SK-N-SH treated with all-trans-retinoic acid at 6 μM for 48 hours (cell line): Measurements from ENCODE around the gene SLC8A3.
"Not testable (repeated sequence)": the region's sequence is repeated elsewhere in the genome, so short reads cannot be mapped to it uniquely, and the experiment has no call there.

Source experiments
- ATAC-seq: fragments of 200-7000 bp; cut with Tn5 transposase; 3 replicates; pipeline ENCODE4 v1.9.1; 2020; ENCODE audit warnings: mild to moderate bottlenecking, moderate library complexity
- BACH2 ChIP-seq: fragments of 250-450 bp; sonication (Bioruptor Pico); IDR thresholded peaks from 2 replicates; pipeline ENCODE4 v1.9.0; 2021; ENCODE audit warnings: mild to moderate bottlenecking, borderline replicate concordance
- CSDC2 ChIP-seq: fragments of 250-450 bp; sonication (Bioruptor Pico); IDR thresholded peaks from 2 replicates; pipeline ENCODE4 v1.5.0; 2020; ENCODE audit warnings: mild to moderate bottlenecking, moderate library complexity
- ESRRG ChIP-seq: fragments of 250-450 bp; sonication (Bioruptor Pico); IDR thresholded peaks from 2 replicates; pipeline ENCODE4 v1.6.1; 2021; ENCODE audit warnings: mild to moderate bottlenecking
- GLIS3 ChIP-seq: fragments of 250-450 bp; sonication (Bioruptor Pico); IDR thresholded peaks from 2 replicates; pipeline ENCODE4 v1.5.0; 2020; ENCODE audit warnings: mild to moderate bottlenecking, moderate library complexity
- ISL1 ChIP-seq: fragments of 250-450 bp; sonication (Bioruptor Pico); IDR thresholded peaks from 2 replicates; pipeline ENCODE4 v2.1.2; 2022; ENCODE audit warnings: mild to moderate bottlenecking, moderate library complexity
- OSR1 ChIP-seq: fragments of 250-450 bp; sonication (Bioruptor Pico); IDR thresholded peaks from 2 replicates; pipeline ENCODE4 v1.8.0; 2022; ENCODE audit warnings: moderate library complexity, mild to moderate bottlenecking, inconsistent platforms
- RARB ChIP-seq: fragments of 250-450 bp; sonication (Bioruptor Pico); IDR thresholded peaks from 2 replicates; pipeline ENCODE4 v1.8.0; 2021; ENCODE audit warnings: mild to moderate bottlenecking, moderate library complexity
- SNAI2 ChIP-seq: fragments of 250-450 bp; sonication (Bioruptor Pico); IDR thresholded peaks from 2 replicates; pipeline ENCODE4 v1.5.0; 2020; ENCODE audit warnings: mild to moderate bottlenecking, moderate library complexity
- TCF4 ChIP-seq: fragments of 250-450 bp; sonication (Bioruptor Pico); IDR thresholded peaks from 2 replicates; pipeline ENCODE4 v1.8.0; 2021; ENCODE audit warnings: mild to moderate bottlenecking, moderate library complexity, borderline replicate concordance
- TOX ChIP-seq: fragments of 250-450 bp; sonication (Bioruptor Pico); IDR thresholded peaks from 2 replicates; pipeline ENCODE4 v1.8.0; 2021; ENCODE audit warnings: mild to moderate bottlenecking, moderate library complexity, borderline replicate concordance
- ZC3H10 ChIP-seq: fragments of 250-450 bp; sonication (Bioruptor Pico); IDR thresholded peaks from 2 replicates; pipeline ENCODE4 v1.5.1; 2021; ENCODE audit warnings: mild to moderate bottlenecking, moderate library complexity
- ZFP3 ChIP-seq: fragments of 250-450 bp; sonication (Bioruptor Pico); IDR thresholded peaks from 2 replicates; pipeline ENCODE4 v1.5.0; 2020; ENCODE audit warnings: mild to moderate bottlenecking, moderate library complexity
- ZFP30 ChIP-seq: fragments of 450-650 bp; formaldehyde crosslinking; IDR thresholded peaks from 2 replicates; pipeline ENCODE4 v1.5.0; 2022; ENCODE audit warnings: mild to moderate bottlenecking, moderate library complexity
- ZNF565 ChIP-seq: fragments of 450-650 bp; formaldehyde crosslinking; conservative IDR thresholded peaks from 2 replicates; pipeline ENCODE4 v1.5.0; 2020; ENCODE audit warnings: low read depth, mild to moderate bottlenecking, moderate library complexity
- ZNF8 ChIP-seq: fragments of 450-650 bp; formaldehyde crosslinking; IDR thresholded peaks from 2 replicates; pipeline ENCODE4 v1.5.0; 2020; ENCODE audit warnings: mild to moderate bottlenecking, moderate library complexity
- TF ChIP-seq, protein P1 (sequence below): fragments of 250-450 bp; sonication (Bioruptor Pico); IDR thresholded peaks from 2 replicates; pipeline ENCODE4 v1.8.0; 2020; ENCODE audit warnings: mild to moderate bottlenecking, moderate library complexity, borderline replicate concordance
- TF ChIP-seq, protein P2 (sequence below): fragments of 250-450 bp; sonication (Bioruptor Pico); IDR thresholded peaks from 2 replicates; pipeline ENCODE4 v1.5.1; 2021; ENCODE audit warnings: mild to moderate bottlenecking, moderate library complexity
- TF ChIP-seq, protein P3 (sequence below): fragments of 250-450 bp; sonication (Bioruptor Pico); IDR thresholded peaks from 2 replicates; pipeline ENCODE4 v1.5.0; 2020; ENCODE audit warnings: mild to moderate bottlenecking, moderate library complexity
- TF ChIP-seq, protein P4 (sequence below): fragments of 250-450 bp; sonication (Bioruptor Pico); IDR thresholded peaks from 2 replicates; pipeline ENCODE4 v1.8.0; 2021; ENCODE audit warnings: low read depth, mild to moderate bottlenecking, moderate library complexity, borderline replicate concordance

Gene SLC8A3

DNA sequence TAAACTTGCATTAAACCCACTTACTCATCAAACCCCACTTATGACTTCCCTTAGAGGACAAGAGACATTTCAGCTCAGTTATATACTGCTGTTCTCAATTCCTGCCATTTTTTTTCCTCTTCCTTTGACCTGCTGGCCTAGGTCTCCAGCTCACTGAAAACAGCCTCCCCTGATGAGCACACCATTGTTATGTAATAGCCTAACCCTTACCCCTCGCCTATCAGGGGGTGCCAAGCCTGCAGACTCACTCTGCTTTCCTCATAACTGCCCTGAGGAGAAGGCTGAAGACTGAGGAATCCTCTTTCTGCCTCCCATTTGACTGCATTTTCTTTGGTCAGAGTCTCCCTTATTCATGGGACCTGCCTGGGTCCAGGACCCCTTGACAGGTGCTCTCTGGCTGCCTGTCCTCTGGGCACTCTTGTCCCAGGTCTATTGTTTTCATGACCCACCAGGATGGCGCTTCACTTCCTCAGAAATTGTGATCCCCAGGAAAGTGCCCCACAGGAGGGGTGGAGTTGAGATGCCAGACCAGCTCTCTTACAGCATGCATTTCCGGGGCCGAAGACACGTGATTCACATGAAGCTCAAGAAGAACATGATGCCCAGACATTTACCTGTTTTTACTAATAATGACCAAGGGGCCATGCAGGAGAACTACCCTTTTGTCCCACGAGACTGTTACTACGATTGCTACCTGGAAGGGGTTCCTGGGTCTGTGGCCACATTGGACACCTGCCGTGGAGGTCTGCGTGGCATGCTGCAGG, 41.3 kb upstream of the SLC8A3 start:
- not testable (repeated sequence) for ATAC-seq

DNA sequence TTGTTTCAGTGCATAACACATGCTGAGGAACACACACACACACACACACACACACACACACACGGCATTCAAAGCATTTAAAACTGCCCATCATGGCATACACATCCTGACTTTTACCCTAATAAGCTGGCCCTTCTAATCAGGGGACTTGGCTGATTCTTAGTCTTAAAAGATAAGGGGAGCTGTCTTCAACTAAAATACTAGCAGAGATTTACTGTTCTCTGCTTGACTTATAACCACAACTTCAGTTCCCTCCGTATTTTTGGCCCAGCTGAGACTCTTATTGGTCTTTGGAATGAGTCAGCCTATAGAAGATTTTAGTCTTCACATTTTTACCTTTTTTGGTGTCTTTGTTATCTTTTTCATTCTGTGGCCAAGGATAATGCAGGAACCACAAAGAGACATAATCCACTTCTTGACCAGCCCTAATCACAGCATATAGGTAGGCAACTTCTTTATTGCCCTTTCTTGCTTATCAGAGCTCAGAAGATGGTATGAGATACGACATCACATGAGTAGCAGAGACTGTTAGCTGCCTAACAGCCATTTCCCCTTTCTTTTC, 25.1 kb upstream of the SLC8A3 start:
- ATAC-seq, result no peak
- no peak for TF ChIP-seq OSR1
- TF ChIP-seq, protein P1, sequence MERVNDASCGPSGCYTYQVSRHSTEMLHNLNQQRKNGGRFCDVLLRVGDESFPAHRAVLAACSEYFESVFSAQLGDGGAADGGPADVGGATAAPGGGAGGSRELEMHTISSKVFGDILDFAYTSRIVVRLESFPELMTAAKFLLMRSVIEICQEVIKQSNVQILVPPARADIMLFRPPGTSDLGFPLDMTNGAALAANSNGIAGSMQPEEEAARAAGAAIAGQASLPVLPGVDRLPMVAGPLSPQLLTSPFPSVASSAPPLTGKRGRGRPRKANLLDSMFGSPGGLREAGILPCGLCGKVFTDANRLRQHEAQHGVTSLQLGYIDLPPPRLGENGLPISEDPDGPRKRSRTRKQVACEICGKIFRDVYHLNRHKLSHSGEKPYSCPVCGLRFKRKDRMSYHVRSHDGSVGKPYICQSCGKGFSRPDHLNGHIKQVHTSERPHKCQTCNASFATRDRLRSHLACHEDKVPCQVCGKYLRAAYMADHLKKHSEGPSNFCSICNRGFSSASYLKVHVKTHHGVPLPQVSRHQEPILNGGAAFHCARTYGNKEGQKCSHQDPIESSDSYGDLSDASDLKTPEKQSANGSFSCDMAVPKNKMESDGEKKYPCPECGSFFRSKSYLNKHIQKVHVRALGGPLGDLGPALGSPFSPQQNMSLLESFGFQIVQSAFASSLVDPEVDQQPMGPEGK (CRISPR knock-in tag), result no peak
- TF ChIP-seq ISL1 (CRISPR knock-in tag), result no peak
- no peak for TF ChIP-seq RARB (CRISPR knock-in tag)
- no peak for TF ChIP-seq ZC3H10 (CRISPR knock-in tag)

DNA sequence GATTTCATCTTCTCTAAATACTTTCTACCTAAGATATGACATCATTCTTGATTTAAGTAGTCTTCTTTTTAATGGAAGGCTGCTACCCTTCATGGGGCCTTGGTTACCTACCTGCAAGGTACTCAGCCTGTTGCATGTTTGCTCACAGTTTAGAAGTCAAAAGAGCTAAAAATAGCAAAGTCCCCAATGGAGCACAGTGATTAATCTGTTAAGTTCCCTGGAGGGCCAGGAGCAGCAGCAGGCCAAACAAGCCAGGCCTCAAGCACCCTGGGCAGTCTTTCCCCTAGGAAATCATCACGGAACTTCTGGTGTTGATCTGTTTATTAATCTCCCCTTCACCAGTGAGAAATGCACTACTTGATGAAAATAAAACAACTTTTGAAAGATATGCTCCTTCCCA, 24.0 kb upstream of the SLC8A3 start:
- TF ChIP-seq TCF4 (CRISPR knock-in tag) (no peak), ISL1 (CRISPR knock-in tag) (no peak), TOX (no peak), OSR1 (no peak), SNAI2 (CRISPR knock-in tag) (no peak), ZFP30 (no peak), ZC3H10 (CRISPR knock-in tag) (no peak), CSDC2 (CRISPR knock-in tag) (no peak), GLIS3 (no peak), ESRRG (CRISPR knock-in tag) (no peak), ZNF8 (no peak), ZFP3 (CRISPR knock-in tag) (no peak), RARB (CRISPR knock-in tag) (no peak), ZNF565 (CRISPR knock-in tag) (no peak), BACH2 (CRISPR knock-in tag) (no peak)
- TF ChIP-seq, protein P2, sequence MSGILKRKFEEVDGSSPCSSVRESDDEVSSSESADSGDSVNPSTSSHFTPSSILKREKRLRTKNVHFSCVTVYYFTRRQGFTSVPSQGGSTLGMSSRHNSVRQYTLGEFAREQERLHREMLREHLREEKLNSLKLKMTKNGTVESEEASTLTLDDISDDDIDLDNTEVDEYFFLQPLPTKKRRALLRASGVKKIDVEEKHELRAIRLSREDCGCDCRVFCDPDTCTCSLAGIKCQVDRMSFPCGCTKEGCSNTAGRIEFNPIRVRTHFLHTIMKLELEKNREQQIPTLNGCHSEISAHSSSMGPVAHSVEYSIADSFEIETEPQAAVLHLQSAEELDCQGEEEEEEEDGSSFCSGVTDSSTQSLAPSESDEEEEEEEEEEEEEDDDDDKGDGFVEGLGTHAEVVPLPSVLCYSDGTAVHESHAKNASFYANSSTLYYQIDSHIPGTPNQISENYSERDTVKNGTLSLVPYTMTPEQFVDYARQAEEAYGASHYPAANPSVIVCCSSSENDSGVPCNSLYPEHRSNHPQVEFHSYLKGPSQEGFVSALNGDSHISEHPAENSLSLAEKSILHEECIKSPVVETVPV (CRISPR knock-in tag), result no peak
- TF ChIP-seq, protein P1 (CRISPR knock-in tag), result no peak
- TF ChIP-seq, protein P3, sequence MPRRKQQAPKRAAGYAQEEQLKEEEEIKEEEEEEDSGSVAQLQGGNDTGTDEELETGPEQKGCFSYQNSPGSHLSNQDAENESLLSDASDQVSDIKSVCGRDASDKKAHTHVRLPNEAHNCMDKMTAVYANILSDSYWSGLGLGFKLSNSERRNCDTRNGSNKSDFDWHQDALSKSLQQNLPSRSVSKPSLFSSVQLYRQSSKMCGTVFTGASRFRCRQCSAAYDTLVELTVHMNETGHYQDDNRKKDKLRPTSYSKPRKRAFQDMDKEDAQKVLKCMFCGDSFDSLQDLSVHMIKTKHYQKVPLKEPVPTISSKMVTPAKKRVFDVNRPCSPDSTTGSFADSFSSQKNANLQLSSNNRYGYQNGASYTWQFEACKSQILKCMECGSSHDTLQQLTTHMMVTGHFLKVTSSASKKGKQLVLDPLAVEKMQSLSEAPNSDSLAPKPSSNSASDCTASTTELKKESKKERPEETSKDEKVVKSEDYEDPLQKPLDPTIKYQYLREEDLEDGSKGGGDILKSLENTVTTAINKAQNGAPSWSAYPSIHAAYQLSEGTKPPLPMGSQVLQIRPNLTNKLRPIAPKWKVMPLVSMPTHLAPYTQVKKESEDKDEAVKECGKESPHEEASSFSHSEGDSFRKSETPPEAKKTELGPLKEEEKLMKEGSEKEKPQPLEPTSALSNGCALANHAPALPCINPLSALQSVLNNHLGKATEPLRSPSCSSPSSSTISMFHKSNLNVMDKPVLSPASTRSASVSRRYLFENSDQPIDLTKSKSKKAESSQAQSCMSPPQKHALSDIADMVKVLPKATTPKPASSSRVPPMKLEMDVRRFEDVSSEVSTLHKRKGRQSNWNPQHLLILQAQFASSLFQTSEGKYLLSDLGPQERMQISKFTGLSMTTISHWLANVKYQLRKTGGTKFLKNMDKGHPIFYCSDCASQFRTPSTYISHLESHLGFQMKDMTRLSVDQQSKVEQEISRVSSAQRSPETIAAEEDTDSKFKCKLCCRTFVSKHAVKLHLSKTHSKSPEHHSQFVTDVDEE (CRISPR knock-in tag), result no peak
- TF ChIP-seq, protein P4, sequence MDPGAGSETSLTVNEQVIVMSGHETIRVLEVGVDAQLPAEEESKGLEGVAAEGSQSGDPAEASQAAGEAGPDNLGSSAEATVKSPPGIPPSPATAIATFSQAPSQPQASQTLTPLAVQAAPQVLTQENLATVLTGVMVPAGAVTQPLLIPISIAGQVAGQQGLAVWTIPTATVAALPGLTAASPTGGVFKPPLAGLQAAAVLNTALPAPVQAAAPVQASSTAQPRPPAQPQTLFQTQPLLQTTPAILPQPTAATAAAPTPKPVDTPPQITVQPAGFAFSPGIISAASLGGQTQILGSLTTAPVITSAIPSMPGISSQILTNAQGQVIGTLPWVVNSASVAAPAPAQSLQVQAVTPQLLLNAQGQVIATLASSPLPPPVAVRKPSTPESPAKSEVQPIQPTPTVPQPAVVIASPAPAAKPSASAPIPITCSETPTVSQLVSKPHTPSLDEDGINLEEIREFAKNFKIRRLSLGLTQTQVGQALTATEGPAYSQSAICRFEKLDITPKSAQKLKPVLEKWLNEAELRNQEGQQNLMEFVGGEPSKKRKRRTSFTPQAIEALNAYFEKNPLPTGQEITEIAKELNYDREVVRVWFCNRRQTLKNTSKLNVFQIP (CRISPR knock-in tag), result no peak
- ATAC-seq, result no peak
